ENCODE measurements around the gene OBSCN. TPM values are rescaled to one million over a fixed set of nuclear protein-coding genes. Genes with fewer than 3 reads are reported as not detected.

The OBSCN gene
- total and polyA plus RNA-seq, 2 donors (not counting 3 experiments of a cell fraction or from before 2014, with no cell fraction given): 1.5 to 2.9 TPM

GRCh38 chr1:228293816-228294500 lies 86.1 kb downstream of the OBSCN start:
- Histone ChIP-seq H3K27me3 (ENCODE audit: control insufficient read depth in 2 of 2, insufficient read depth in 2 of 2, low read length in 2 of 2) (no peaks in the 10 kb centered on the region), H2AFZ (ENCODE audit: low read depth, low read length) (no peak overlapping the region), H3K9ac (replicated peaks; ENCODE audit: extremely low read depth, insufficient read depth, low read length) (no peak overlapping the region), H3K4me1 (ENCODE audit: control insufficient read depth, extremely low read depth, insufficient read depth, low read length) (no peaks in the 10 kb centered on the region), H3K9me1 (replicated peaks; ENCODE audit: control insufficient read depth, extremely low read depth, insufficient read depth, low read length) (no peaks in the 10 kb centered on the region), H3K4me2 (ENCODE audit: insufficient read depth, low read length) (no peak overlapping the region), H3K4me3 (replicated peaks in 1 of 3; ENCODE audit: insufficient read depth in 1 of 3, low read depth in 1 of 3, low read length in 3 of 3) (no peak overlapping the region), H3K79me2 (ENCODE audit: control insufficient read depth, insufficient read depth, low read length) (no peaks in the 10 kb centered on the region), H4K20me1 (replicated peaks; ENCODE audit: control insufficient read depth, extremely low read depth, insufficient read depth, low read length) (no peaks in the 10 kb centered on the region), H3K27ac (ENCODE audit: insufficient read depth, low read depth, low read length) (no peak overlapping the region), H3K36me3 (ENCODE audit: control insufficient read depth in 2 of 2, extremely low read depth in 1 of 2, insufficient read depth in 2 of 2, low read length in 2 of 2) (no peaks in the 10 kb centered on the region), H3K9me3 (replicated peaks; ENCODE audit: control insufficient read depth, insufficient read depth, low read length) (no peaks in the 10 kb centered on the region)
- ChIA-PET CTCF (no interaction called here), POLR2A (no interaction called here)
- intact Hi-C loops (cut with micrococcal nuclease) (no loop called here), dilution Hi-C loops (cut with MboI; ENCODE audit: extremely low pct_ligation_motif_present, low sequenced_read_pairs) (no loop called here)
- TF ChIP-seq, protein P1, sequence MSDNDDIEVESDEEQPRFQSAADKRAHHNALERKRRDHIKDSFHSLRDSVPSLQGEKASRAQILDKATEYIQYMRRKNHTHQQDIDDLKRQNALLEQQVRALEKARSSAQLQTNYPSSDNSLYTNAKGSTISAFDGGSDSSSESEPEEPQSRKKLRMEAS (IDR thresholded peaks at IDR 0.05; ENCODE audit: insufficient read depth, insufficient read length): no peak
- TF ChIP-seq MYC (IDR thresholded peaks at IDR 0.05; ENCODE audit: low read depth, low read length) (no peak), POLR2AphosphoS5 (IDR thresholded peaks at IDR 0.05; ENCODE audit: insufficient read depth, low read depth, low read length) (no peak), JUN (IDR thresholded peaks at IDR 0.05; ENCODE audit: borderline replicate concordance, insufficient read depth, insufficient read length, low read depth) (no peak), EZH2 (IDR thresholded peaks at IDR 0.05; ENCODE audit: borderline replicate concordance, low read depth, low read length, severe bottlenecking) (no peak), FOS (IDR thresholded peaks at IDR 0.05; ENCODE audit: borderline replicate concordance, insufficient read depth, low read length) (no peak), POLR2A (IDR thresholded peaks at IDR 0.05; ENCODE audit: low read depth, low read length) (no peak), GATA2 (IDR thresholded peaks at IDR 0.05; ENCODE audit: insufficient read depth, insufficient read length, low read depth, low read length) (no peak), CTCF (IDR thresholded peaks at IDR 0.05; ENCODE audit: extremely low read depth in 1 of 2, insufficient read depth in 1 of 2, low read depth in 1 of 2, low read length in 2 of 2) (no peak)
- no peak for DNase-seq (ENCODE audit: low read depth, low spot score)
- no TSS peak for BruUV-seq (replicated peaks)
- no peak for FAIRE-seq
